ENCODE measurements around the gene SETD6. TPM values are rescaled to one million over a fixed set of nuclear protein-coding genes. Genes with fewer than 3 reads are reported as not detected.

The SETD6 gene
- total and polyA plus RNA-seq, 2 of the 13 experiments (the other 11 are each of a cell fraction or from before 2014, with no cell fraction given): 24.0 to 25.7 TPM

DNA sequence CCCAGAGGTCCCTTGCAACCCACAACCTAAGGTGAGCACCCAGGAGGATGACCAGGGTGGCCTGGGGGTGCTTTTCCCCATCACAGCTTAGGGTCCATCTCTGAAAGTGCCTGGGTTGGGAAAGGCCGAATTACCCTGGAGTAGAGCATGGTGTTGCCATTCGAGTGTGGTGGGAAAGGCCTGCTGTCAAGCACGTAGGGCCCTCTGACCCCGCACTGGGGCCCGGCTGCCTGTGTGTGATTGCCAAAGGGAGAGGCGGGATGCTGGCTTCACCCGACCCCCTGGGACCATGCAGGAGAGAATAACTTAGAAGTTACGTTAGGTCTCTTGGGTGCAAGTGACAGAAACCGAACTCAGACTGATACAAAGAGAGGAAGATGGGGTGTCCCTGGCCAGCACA lies 43.1 kb upstream of the SETD6 start:
- BruUV-seq (replicated peaks): no TSS peak
- CTCF ChIA-PET (ENCODE audit: low intra/inter-chr PET ratio, low total read pairs): no interaction called here
- intact Hi-C loops (cut with micrococcal nuclease; ENCODE audit: unreplicated experiment) (no loop called here), in situ Hi-C loops (cut with HindIII; ENCODE audit: extremely low pct_ligation_motif_present, low pct_unique_long_range_greater_than_20kb) (no loop called here)
- no peaks in the 10 kb centered on the region for H3K4me1 ChIP-seq (ENCODE audit: insufficient read depth, low read length)
- peaks cover 1 to 39% of the 10 kb centered on the region in 2 experiments; a peak in 2 of 5 replicates for H3K27me3 ChIP-seq (ENCODE audit: control insufficient read depth in 1 of 2, insufficient read depth in 2 of 2, low read length in 2 of 2)
- POLR2A ChIA-PET: no interaction called here
- DNase-seq (ENCODE audit: low spot score) (no peak), ATAC-seq (peak; percentile 13; the same call in 1 of the 3 replicates), FAIRE-seq (no peak)
- H2AFZ ChIP-seq (ENCODE audit: low read length): no peak overlapping the region
- H3K36me3 ChIP-seq (replicated peaks in 1 of 2; ENCODE audit: control insufficient read depth in 1 of 2, insufficient read depth in 2 of 2, low read length in 2 of 2): no peaks in the 10 kb centered on the region
- TF ChIP-seq, protein P1, sequence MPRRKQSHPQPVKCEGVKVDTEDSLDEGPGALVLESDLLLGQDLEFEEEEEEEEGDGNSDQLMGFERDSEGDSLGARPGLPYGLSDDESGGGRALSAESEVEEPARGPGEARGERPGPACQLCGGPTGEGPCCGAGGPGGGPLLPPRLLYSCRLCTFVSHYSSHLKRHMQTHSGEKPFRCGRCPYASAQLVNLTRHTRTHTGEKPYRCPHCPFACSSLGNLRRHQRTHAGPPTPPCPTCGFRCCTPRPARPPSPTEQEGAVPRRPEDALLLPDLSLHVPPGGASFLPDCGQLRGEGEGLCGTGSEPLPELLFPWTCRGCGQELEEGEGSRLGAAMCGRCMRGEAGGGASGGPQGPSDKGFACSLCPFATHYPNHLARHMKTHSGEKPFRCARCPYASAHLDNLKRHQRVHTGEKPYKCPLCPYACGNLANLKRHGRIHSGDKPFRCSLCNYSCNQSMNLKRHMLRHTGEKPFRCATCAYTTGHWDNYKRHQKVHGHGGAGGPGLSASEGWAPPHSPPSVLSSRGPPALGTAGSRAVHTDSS (CRISPR knock-in tag; conservative IDR thresholded peaks at IDR 0.05): no peak
- TF ChIP-seq IKZF4 (CRISPR knock-in tag; IDR thresholded peaks at IDR 0.05; ENCODE audit: borderline replicate concordance, low read depth, not compliant biosample characterization) (no peak), ZNF570 (CRISPR knock-in tag; IDR thresholded peaks at IDR 0.05; ENCODE audit: borderline replicate concordance) (no peak), YEATS2 (CRISPR knock-in tag; IDR thresholded peaks at IDR 0.05; ENCODE audit: borderline replicate concordance) (no peak), ZNF143 (CRISPR knock-in tag; IDR thresholded peaks at IDR 0.05) (no peak), SATB2 (CRISPR knock-in tag; IDR thresholded peaks at IDR 0.05) (no peak), HOXA5 (CRISPR knock-in tag; IDR thresholded peaks at IDR 0.05) (no peak), RBAK (CRISPR knock-in tag; IDR thresholded peaks at IDR 0.05) (no peak), SIX1 (CRISPR knock-in tag; IDR thresholded peaks at IDR 0.05; ENCODE audit: borderline replicate concordance) (no peak), STAG1 (CRISPR knock-in tag; IDR thresholded peaks at IDR 0.05) (no peak), ZNF430 (CRISPR knock-in tag; IDR thresholded peaks at IDR 0.05) (no peak), TBL1XR1 (IDR thresholded peaks at IDR 0.05; ENCODE audit: borderline replicate concordance, low read length, partially characterized antibody) (no peak), ZNF766 (CRISPR knock-in tag; IDR thresholded peaks at IDR 0.05; ENCODE audit: borderline replicate concordance) (no peak)
- H4K20me1 ChIP-seq (ENCODE audit: insufficient read depth, low read length): no peaks in the 10 kb centered on the region
- 26% methylated on average over 9 of the region's 9 CpGs for WGBS (ENCODE audit: low lambda C conversion rate)
- H3K9me3 ChIP-seq (ENCODE audit: low read length): no peaks in the 10 kb centered on the region
- H3K79me2 ChIP-seq (ENCODE audit: insufficient read depth, low read length): no peaks in the 10 kb centered on the region
- no peak overlapping the region for H3K9ac ChIP-seq (ENCODE audit: insufficient read depth, low read depth, low read length)
- H3K27ac ChIP-seq (ENCODE audit: extremely low read length, insufficient read depth, low read length): no peak overlapping the region
- H3K4me2 ChIP-seq (ENCODE audit: low read depth, low read length): no peak overlapping the region
- no peak overlapping the region for H3K4me3 ChIP-seq (replicated peaks in 1 of 3; ENCODE audit: insufficient read depth in 1 of 3, low read depth in 2 of 3, low read length in 3 of 3)

All from HepG2 (cell line).